ENCODE measurements around the gene THOC1.

THOC1 gene

DNA sequence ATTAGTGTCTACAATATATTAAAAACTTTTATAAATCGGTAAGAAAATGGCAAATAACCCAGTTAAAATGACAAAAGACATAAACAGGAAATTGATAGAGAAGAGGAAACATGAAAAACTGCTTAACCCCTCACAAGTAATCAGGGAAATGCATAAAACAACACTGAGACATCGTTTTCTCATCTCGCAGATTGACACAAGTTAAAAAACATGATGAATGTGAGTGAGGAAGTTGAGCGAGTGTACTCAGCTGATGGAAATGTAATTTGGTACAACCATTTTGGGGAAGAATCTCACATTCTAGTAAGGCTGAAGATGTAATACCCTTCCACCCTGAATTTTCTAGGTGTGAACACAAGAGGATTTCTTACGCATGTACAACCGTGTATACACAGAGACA lies 18.0 kb upstream of the THOC1 start:
- in situ Hi-C loops (cut with MboI; ENCODE audit: low sequenced_read_pairs), result loop anchor here (5.0 kb wide), 1 partner anchor 331 kb away; no protein-coding TSS in a partner anchor

GRCh38 chr18:275486-275885 lies 7.6 kb upstream of the THOC1 start:
- in situ Hi-C loops (cut with MboI; ENCODE audit: low sequenced_read_pairs), result no loop called here

DNA sequence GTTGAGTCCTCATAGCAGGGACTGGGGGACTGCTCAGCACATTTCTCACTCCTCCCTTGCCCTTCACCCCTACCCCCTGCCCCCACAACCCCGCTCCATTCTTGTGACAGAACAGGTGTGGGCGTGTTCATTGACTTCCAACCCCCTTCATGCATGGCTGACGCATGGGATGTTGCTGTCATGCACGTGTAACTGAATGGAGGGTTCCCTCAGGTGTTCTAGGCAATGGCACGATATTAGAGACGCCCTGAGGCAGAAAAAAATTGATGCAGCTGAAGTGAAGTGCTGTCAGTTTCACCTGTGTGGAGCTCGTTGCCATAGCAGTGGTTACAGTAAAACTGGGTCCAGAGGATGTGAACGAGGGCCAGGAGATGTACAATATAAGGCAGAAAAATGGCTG lies 6.5 kb upstream of the THOC1 start:
- in situ Hi-C loops (cut with MboI; ENCODE audit: low sequenced_read_pairs), result no loop called here

- in situ Hi-C loops (cut with MboI; ENCODE audit: low sequenced_read_pairs), result no loop called here
These were observed 5.7 kb upstream of the THOC1 start for GRCh38 chr18:273525-273924.

GRCh38 chr18:272650-273049 lies 4.8 kb upstream of the THOC1 start:
- in situ Hi-C loops (cut with MboI; ENCODE audit: low sequenced_read_pairs), result no loop called here

- in situ Hi-C loops (cut with MboI; ENCODE audit: low sequenced_read_pairs), result no loop called here
These were observed 1.7 kb upstream of the THOC1 start for GRCh38 chr18:269480-270095.

GRCh38 chr18:267380-267687 lies 513 bp downstream of the THOC1 start:
- in situ Hi-C loops (cut with MboI; ENCODE audit: low sequenced_read_pairs), result no loop called here

- in situ Hi-C loops (cut with MboI; ENCODE audit: low sequenced_read_pairs), result no loop called here
These were observed 6.3 kb downstream of the THOC1 start for GRCh38 chr18:261398-262073.

GRCh38 chr18:260547-260946 lies 7.3 kb downstream of the THOC1 start:
- in situ Hi-C loops (cut with MboI; ENCODE audit: low sequenced_read_pairs), result no loop called here

GRCh38 chr18:255171-255570 lies 12.7 kb downstream of the THOC1 start:
- in situ Hi-C loops (cut with MboI; ENCODE audit: low sequenced_read_pairs), result no loop called here

DNA sequence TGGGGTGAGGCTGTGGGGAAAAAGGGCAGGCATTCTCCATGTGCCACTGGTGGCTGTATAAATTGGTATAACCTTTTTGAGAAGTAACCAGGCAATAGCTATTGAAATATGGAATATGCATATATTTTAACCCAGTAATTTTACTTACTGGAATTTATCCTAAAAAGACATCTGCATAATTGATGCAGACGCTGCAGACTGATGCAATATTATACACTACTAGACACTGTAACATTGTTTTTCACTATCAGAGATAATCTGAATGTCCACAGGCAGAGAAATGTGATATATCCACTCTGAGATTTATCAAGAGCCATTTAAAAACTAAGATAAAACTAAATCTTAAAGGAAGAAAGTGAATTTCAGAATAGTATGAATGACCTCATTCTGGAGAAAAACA lies 14.7 kb downstream of the THOC1 start:
- in situ Hi-C loops (cut with MboI; ENCODE audit: low sequenced_read_pairs), result no loop called here

GRCh38 chr18:251572-251971 lies 16.3 kb downstream of the THOC1 start:
- in situ Hi-C loops (cut with MboI; ENCODE audit: low sequenced_read_pairs), result no loop called here

DNA sequence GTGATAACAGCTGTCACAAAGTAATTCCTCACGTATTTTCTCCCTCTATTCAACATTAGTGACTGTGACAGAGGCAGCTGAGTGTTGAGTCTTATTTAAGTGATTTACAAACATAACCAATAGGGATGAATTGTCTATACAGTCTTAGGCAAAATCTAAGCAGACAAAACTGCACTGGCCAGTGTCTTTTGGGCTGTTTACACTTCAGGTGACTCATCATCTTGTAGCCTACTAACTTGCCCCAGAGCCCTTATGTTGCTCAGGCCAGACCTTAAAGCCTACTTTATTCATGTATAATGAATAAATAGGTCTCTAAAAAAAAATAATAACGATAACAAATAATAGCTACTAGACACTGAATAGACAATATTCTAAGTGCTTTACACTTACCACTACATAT lies 17.2 kb downstream of the THOC1 start:
- in situ Hi-C loops (cut with MboI; ENCODE audit: low sequenced_read_pairs), result no loop called here

GRCh38 chr18:248053-248452 lies 19.8 kb downstream of the THOC1 start:
- in situ Hi-C loops (cut with MboI; ENCODE audit: low sequenced_read_pairs), result no loop called here

DNA sequence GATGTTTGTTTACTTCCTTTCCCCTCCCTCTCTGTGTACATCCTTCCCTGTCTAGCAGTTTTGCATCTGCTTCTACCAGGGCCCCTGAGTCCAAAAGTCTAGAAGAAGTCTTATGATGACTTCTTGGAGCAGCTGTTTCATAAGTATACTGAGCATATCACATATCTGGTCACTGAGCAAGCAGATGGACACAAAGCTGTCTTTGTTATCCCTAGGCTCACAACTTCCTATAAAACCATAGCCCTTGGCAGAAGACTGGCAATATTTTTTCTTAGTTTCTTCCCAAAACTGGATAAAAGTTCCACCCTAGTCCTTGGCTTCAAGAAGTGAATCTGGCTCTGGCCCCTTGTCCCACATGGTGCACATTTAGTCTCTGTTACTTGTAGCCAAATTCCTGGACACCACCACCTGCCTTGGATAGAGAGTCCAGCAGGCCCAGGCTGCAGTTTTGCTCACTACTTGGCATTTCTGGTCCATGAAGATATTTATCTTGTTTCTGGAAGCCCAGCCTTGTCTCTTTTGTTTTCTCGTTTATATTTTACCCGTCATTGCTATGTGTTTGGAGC lies 22.5 kb downstream of the THOC1 start:
- in situ Hi-C loops (cut with MboI; ENCODE audit: low sequenced_read_pairs), result no loop called here

DNA sequence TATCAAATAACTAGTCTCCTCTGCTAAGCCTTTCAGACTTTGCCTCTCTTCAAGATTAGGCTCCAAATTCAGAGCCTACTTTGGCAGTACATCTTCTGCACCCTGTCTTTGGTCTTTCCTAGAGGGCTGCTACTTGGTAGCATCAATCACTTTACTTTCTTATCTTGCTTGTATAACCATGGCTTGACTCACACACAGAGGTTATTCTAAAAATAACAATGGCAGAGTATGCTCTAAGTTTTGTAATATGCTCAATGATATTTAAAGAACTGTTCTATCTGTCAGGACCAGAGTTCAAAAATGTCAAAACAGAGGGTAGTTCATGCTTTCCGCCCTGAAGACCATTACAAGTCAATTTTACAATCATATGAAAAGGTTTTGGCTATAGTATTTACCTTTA lies 27.7 kb downstream of the THOC1 start:
- in situ Hi-C loops (cut with MboI; ENCODE audit: low sequenced_read_pairs), result no loop called here

DNA sequence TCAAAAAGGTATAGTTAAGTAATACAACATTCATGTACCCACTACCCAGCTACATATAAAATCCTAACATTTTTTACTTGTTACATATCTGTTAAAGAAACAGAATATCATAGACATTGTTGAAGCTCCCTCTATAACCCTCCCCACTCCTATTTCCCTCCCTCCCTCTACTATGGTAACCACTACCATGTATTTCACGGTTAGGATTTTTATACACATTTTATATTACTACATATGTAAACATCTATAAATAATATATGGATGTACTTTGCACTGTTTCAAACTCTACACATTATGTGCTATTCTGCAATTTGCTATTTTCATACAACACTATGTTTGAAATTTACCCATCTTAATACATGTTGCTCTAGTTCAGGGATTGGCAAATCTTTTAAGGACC lies 36.3 kb downstream of the THOC1 start:
- in situ Hi-C loops (cut with MboI; ENCODE audit: low sequenced_read_pairs), result no loop called here

DNA sequence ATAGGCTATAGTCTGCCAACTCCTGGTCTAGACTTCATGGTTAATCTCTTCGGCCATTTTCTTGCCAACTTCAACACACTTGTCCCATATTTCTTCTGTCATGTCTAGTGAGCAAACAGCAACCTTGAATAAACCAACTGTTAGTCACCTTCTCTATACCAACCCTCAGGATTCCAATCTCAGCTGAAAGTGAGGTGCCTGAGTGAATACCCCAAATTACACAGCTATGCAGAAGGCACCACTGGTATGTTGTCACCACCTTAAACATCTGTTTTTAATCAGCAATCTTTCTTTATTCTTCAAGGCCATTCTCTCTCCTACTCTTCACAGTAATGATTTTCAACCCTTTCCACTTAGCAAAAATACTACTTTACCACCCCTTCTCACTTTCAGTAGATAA lies 39.3 kb downstream of the THOC1 start:
- in situ Hi-C loops (cut with MboI; ENCODE audit: low sequenced_read_pairs), result no loop called here

DNA sequence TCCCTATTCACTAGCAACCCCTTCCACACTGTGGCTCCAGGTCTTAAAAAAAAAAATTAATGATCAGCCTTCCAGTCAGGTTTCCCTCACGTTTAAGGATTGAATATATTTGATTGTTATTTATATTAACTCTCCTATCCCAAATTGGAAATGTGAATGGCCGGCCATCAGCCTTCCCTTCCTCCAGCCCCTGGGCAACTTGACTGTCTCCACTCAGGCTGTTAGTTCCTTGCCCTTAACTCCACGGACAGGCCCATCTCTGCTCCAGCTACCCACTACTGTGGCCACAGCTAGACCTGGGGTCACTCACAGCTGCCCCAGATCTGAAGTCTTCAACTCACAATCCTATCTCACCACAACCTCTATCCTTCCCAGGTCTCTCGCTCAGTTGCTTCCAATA lies 39.9 kb downstream of the THOC1 start:
- in situ Hi-C loops (cut with MboI; ENCODE audit: low sequenced_read_pairs), result no loop called here

GRCh38 chr18:227374-227773 lies 40.5 kb downstream of the THOC1 start:
- in situ Hi-C loops (cut with MboI; ENCODE audit: low sequenced_read_pairs), result no loop called here

- in situ Hi-C loops (cut with MboI; ENCODE audit: low sequenced_read_pairs), result no loop called here
These were observed 42.1 kb downstream of the THOC1 start for GRCh38 chr18:225745-226144.

DNA sequence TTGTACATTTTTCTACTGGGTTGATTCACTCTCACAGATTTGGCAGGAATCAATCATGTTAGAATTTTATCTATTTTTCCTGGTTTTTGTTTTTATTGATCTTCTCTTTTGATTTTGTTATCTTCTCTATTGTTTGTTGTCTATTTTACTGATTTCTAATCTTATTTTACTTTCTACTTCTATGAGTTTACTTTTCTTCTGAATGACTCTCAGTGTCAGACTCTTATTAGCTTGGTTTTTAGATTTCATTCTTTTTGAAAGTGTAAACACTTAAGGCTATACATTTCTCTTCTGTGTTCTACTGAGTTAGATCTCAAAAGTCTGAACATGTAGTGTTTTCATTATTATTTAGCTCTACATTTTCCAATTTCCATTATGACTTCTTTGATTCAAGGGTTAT lies 47.1 kb downstream of the THOC1 start:
- in situ Hi-C loops (cut with MboI; ENCODE audit: low sequenced_read_pairs), result no loop called here
